HepG2 (cell line): Measurements from ENCODE around the gene STK36.

Experiments
- CHD2 ChIP-seq: IDR thresholded peaks from 2 replicates; pipeline ENCODE4 v1.6.1; 2011; ENCODE audit warnings: low read depth, low read length, improper control_type of control experiment
- CTCF ChIP-seq: sonication (generic); formaldehyde crosslinking; IDR thresholded peaks from 2 replicates; pipeline ENCODE4 v1.5.0; 2020; ENCODE audit warnings: mild to moderate bottlenecking, missing genetic modification reagents, moderate library complexity
- ISL2 ChIP-seq: sonication (generic); formaldehyde crosslinking; IDR thresholded peaks from 2 replicates; pipeline ENCODE4 v1.5.0; 2020; ENCODE audit warnings: missing genetic modification reagents
- KDM1A ChIP-seq: IDR thresholded peaks from 2 replicates; pipeline ENCODE4 v1.6.1; 2016; ENCODE audit warnings: missing compliant biosample characterization
- MAX ChIP-seq: IDR thresholded peaks from 2 replicates; pipeline ENCODE4 v1.6.1; 2012; ENCODE audit warnings: inconsistent platforms
- TSC22D2 ChIP-seq: sonication (generic); formaldehyde crosslinking; IDR thresholded peaks from 2 replicates; pipeline ENCODE4 v1.5.1; 2020; ENCODE audit warnings: missing genetic modification reagents, mild to moderate bottlenecking, borderline replicate concordance
- ZBTB8A ChIP-seq: sonication (generic); formaldehyde crosslinking; IDR thresholded peaks from 2 replicates; pipeline ENCODE4 v1.4.0; 2020; ENCODE audit warnings: mild to moderate bottlenecking, low read depth, missing genetic modification reagents, borderline replicate concordance
- ZNF510 ChIP-seq: sonication (generic); formaldehyde crosslinking; IDR thresholded peaks from 2 replicates; pipeline ENCODE4 v1.4.0; 2020; ENCODE audit warnings: low read depth, mild to moderate bottlenecking, missing genetic modification reagents
- ZNF589 ChIP-seq: sonication (generic); formaldehyde crosslinking; conservative IDR thresholded peaks from 2 replicates; pipeline ENCODE4 v1.8.0; 2022; ENCODE audit warnings: mild to moderate bottlenecking, moderate library complexity, missing genetic modification reagents
- ZNF776 ChIP-seq: sonication (generic); formaldehyde crosslinking; IDR thresholded peaks from 2 replicates; pipeline ENCODE4 v1.4.0; 2020; ENCODE audit warnings: mild to moderate bottlenecking, missing genetic modification reagents

- TF ChIP-seq MAX (no peak), ZNF776 (CRISPR knock-in tag) (no peak), ZNF510 (CRISPR knock-in tag) (no peak), ZBTB8A (CRISPR knock-in tag) (no peak), KDM1A (no peak), ISL2 (CRISPR knock-in tag) (no peak), ZNF589 (CRISPR knock-in tag) (no peak), CTCF (CRISPR knock-in tag) (no peak), TSC22D2 (CRISPR knock-in tag) (no peak), CHD2 (no peak)
These were observed 711 bp upstream of the STK36 start for GRCh38 chr2:218671097-218671653.
